NOMO-1 treated with dmso at 0.1 percent for 144 hours (cell line): ENCODE results near the gene TMEM107.

Experiments
- DNase-seq: peaks from one replicate; lab custom pipeline; 2025; ENCODE audit not compliant: unreplicated experiment; lab: John Stamatoyannopoulos, UW

The TMEM107 gene

GRCh38 chr17:8138672-8139371, 37.4 kb downstream of the TMEM107 start:
- DNase-seq = peak; percentile 92

GRCh38 chr17:8138374-8138671, 37.9 kb downstream of the TMEM107 start:
- DNase-seq = no peak

- DNase-seq = no peak
Measured at GRCh38 chr17:8137645-8138373, 38.4 kb downstream of the TMEM107 start.

GRCh38 chr17:8133941-8134340, 42.2 kb downstream of the TMEM107 start:
- no peak for DNase-seq

DNA sequence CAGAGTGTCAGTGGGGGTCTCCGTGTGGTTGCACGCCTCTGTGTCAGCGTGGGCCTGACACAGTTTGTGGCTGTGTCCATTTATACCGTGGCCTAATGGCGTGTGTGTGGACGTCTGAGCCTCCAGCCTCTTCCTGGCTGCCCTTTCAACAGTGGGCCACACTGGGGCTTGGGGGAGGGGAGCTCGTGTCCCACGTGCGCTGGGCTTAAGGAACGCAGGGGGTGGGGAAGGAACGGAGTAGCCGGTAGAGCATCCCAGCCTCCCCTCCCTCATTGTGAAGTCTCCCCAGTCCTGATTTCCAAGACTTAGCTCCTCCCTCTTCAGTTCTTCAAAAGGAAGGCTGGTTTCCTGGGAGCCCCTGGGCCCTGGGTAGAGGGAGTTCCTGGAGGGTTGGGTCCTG, 42.8 kb downstream of the TMEM107 start:
- no peak for DNase-seq

DNA sequence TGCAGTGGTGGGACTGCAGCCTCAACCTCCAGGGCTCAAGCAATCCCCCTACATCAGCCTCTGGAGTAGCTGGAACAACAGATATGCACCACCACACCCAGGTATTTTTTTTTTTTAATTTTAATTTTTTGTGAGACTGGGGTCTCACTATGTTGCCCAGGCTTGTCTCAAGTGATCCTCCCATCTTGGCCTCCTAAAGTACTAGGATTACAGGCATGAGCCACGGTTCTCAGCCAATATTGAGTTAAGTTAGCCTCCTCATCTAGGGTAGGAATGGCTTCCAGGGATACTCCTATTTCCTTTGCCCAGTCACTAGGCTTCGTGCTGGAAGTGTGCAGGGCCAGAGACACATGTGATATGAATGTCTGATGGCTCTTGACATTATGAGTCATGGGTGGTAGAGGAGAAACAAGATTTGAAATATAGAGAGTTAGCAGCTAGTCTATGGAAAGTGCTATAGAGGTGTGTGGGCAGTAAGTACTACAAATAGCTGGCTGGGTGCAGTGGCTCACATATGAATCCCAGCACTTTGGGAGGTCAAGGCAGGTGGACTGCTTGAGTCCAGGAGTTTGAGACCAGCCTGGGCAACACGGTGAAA, 44.2 kb downstream of the TMEM107 start:
- no peak for DNase-seq

DNA sequence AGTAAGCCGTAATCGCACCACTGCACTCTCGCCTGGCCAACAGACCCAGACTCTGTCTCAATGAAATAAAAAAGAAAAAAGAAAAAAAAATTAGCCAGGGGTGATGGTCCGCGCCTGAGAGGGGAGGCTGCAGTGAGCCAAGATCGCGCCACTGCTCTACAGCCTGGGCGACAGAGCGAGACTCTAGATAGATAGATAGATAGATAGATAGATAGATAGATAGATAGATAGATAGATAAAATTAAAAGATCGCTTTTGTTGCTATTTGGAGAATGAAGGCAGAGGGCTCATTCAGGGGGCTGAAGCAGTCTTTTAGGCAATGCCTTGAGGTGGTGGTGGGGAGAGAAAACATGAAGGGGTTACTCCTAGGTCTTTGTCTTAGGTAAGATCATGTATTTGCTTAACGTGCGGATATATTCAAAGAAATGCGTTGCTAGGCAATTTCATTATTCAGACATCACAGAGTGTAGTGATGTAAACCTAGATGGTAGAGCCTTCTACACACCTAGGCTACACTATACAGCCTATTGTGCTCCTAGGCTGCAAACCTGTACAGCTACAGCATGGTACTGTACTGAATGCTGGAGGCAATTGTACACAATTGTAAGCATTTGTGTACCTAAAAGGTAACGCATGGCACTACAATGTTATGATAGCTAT, 47.9 kb downstream of the TMEM107 start:
- DNase-seq = no peak

DNA sequence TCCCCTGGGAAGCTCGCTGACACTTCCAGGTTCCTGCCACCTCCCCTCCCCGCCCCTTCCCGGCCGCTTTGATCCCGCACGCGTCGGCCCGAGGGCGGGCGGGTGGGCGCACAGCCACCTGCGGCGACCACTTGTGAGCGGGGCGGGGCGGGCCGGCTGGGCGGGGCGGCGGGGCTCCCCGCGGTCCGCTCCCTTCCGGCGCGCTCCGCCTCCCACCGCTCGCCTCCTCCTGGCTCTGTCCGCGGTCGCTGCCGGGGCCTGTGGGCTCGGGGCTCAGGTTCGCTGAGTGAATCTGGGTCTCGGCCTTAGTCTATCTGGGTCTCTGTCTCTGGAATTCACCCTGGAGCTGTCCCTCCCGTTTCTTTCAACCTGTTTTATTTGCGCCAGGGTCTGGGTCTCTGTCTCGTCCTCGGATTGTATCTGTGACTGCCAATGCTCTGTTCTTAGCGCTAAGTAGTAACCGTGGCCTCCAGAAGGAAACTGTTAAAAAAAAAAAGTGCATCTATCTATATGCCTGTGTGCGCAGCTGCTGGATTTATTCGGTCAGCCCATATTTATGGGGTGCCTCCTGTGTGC, 49.6 kb downstream of the TMEM107 start:
- peak; percentile 64 for DNase-seq

GRCh38 chr17:8125947-8126490, 50.2 kb downstream of the TMEM107 start:
- no peak for DNase-seq

DNA sequence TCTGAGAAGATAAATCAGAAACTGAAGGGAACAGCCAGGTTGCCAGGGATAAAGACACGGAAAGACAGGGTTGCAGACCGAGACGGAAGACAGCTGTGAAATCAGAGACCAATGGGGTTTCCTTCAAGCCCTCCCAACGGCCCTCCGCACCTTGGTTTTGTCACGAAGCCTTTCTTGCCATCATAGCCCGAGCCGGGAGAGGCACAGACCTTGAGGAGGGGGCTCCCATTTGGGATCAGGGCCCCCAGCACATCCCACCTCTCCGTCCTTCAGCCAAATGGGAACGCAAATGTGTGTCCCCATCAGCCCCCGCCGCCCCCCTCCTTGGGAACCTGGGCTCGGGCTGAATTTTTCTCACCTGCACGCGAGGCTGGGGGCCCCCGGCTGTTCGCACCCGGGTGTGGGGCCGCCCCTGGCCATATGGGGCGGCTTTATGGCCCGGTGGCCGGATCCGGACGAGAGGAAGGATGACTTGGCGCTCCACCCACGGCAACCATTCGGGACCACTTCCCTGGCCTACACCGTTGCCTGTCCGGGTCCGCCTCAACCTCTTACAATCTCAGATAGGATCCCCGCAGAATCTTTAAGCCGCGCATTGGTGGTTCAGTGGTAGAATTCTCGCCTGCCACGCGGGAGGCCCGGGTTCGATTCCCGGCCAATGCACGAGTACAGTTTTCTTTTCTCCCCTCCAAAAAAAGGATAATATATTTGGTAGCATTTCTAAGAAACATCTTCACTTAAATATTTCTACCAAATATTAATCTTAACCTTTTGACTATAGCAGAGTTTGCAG, 50.8 kb downstream of the TMEM107 start:
- peak; percentile 52 for DNase-seq

DNA sequence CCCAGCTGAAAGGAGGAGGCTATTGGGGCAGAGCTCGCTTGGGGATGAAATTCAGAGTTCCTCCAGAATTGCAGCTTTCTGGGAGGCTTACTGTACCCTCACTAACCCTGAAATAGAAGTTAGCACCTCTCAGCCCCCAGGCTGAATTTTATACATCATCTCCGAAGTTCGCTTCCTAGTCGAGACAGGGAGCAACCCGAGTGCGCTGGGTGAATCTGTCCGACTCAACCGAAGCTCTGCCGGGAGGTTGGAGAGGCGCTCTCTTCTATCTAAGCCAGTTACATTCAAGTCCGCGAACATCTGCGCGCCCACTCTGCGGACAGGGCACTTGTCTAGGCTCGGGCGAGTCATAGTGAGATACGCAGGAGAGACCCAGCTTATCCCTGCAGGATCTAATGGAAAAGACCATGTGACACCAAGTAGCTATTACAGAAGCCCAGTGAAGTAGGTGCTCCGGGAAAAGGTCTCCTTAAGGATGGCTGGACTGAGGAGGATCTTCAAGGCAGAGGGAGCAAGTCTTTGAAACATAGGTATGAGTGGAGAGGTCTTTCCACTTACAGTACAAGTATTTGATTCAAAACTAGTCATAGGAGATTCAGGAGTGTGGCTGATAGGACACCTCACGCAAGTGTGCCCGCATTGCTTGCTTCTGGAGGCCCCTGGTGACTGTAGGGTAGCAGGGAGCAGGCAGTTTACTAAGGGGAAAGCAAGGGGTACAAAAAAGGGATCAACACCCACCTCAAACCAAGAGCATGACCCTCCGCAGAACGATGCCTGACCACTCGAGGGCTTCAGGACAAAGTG, 51.6 kb downstream of the TMEM107 start:
- DNase-seq = no peak

GRCh38 chr17:8123695-8124349, 52.4 kb downstream of the TMEM107 start, which contains the start of gene HES7:
HES7 (minus strand) TSS chr17:8124106; CDS start chr17:8124084, 22 bp downstream.
- DNase-seq = no peak

- no peak for DNase-seq
Measured at GRCh38 chr17:8122924-8123694, 53.1 kb downstream of the TMEM107 start.
